ENCODE data around the gene SIN3B.
A peak's percentile ranks its signal among the peaks of the same experiment; 100 is the strongest.

The SIN3B gene

DNA sequence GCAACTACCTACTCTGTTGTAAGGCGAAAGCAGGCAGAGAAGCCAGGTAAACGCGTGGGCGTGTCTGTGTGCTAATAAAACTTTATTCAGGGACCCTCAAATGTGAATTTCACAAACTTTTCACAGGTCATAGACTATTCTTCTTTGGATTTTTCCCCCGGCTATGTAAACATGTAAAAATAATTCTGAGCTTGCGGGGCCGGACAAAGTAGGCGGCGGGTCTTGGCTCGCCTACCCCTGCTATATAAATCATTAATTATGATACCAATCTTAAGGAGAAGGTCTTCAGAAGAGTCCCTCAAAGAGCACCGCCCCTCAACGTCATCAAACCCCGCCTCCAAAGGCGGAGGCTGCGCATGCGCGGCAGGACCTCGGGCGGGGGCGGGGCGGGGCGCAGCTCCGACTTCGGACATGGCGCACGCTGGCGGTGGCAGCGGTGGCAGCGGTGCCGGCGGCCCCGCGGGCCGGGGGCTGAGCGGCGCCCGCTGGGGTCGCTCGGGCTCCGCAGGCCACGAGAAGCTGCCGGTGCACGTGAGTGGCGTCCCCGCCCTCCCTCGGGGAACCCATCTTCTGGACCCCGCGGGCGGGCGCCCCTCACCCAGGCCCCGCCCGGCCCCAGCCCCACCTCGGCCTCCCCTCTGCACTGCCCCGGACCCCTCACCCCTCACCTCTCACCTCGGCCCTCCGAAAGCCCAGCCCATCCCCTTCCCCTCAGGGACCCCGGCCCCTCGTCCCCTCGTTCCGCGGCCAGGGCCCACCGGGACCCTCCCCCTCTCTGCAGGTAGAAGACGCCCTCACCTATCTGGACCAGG is at the start of gene SIN3B:
SIN3B (plus strand) TSS at position 389 of the 812 bp plus-strand sequence; CDS start at position 412, 23 bp downstream.
- no peak for TF ChIP-seq CTCF (IDR thresholded peaks at IDR 0.05; ENCODE audit: control insufficient read depth, insufficient read depth, low read depth, low read length, missing control alignments)
- peak; percentile 31 for DNase-seq (ENCODE audit: low read depth)
- H3K4me3 ChIP-seq (ENCODE audit: control insufficient read depth, low read depth, low read length): peak within 1 kb of the TSS; percentile 89

DNA sequence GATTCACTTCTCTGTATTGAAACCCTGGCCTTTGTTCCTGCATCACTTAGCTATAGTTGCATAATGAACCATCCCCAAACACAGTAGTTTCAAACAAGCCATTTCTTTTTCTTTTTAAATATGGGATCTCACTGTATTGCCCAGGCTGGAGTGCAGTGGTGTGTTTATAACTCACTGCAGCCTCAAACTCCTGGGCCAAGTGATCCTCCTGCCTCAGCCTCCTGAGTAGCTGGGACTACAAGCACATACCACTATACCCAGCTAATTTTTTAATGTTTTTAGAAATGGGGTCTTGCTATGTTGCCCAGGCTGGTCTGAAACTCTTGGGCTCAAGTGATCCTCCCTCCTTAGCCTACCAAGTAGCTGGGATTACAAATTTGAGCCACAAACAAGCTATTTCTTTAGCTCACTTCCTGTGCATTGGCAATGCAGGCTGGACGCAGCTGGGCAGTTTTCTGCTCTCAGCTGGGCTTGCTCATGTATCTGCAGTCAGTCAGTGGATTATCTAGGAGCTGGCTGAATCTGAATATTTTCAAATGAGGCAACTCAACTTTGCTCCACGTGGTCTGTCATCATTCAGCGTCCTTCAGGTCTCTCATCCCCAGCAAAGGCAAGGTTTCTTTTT is 49.5 kb upstream of the SIN3B start:
- no peak for TF ChIP-seq CTCF (IDR thresholded peaks at IDR 0.05; ENCODE audit: control insufficient read depth, insufficient read depth, low read depth, low read length, missing control alignments)
- H3K4me3 ChIP-seq (ENCODE audit: control insufficient read depth, low read depth, low read length): no peak overlapping the region
- DNase-seq (ENCODE audit: low read depth): no peak

GRCh38 chr19:16782719-16783118 is 46.5 kb upstream of the SIN3B start:
- no peak overlapping the region for H3K4me3 ChIP-seq (ENCODE audit: control insufficient read depth, low read depth, low read length)
- no peak for DNase-seq (ENCODE audit: low read depth)
- TF ChIP-seq CTCF (IDR thresholded peaks at IDR 0.05; ENCODE audit: control insufficient read depth, insufficient read depth, low read depth, low read length, missing control alignments): no peak

- DNase-seq (ENCODE audit: low read depth): no peak
- no peak for TF ChIP-seq CTCF (IDR thresholded peaks at IDR 0.05; ENCODE audit: control insufficient read depth, insufficient read depth, low read depth, low read length, missing control alignments)
- no peak overlapping the region for H3K4me3 ChIP-seq (ENCODE audit: control insufficient read depth, low read depth, low read length)
These were observed 40.7 kb upstream of the SIN3B start for GRCh38 chr19:16788479-16788878.

DNA sequence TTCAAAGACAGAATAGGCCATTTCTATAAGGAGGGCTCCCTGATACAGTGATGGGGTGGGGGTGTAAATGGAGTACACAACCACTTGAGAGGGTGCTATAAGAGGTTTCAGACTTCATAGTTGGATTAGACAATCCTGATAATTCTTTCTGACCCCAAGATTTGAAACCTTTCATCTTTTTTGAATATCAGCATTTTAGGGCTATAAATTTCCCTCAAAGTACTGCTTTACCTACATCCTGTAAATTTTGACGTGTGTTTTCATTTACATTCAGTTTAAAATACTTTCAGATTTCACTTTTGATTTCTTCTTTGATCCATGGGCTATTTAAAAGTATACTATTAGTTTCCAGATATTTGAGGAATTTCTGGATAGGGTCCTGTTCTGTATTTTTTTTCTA is 40.0 kb upstream of the SIN3B start:
- no peak for DNase-seq (ENCODE audit: low read depth)
- TF ChIP-seq CTCF (IDR thresholded peaks at IDR 0.05; ENCODE audit: control insufficient read depth, insufficient read depth, low read depth, low read length, missing control alignments): no peak
- H3K4me3 ChIP-seq (ENCODE audit: control insufficient read depth, low read depth, low read length): no peak overlapping the region

GRCh38 chr19:16790051-16790450 is 39.1 kb upstream of the SIN3B start:
- no peak for DNase-seq (ENCODE audit: low read depth)
- no peak for TF ChIP-seq CTCF (IDR thresholded peaks at IDR 0.05; ENCODE audit: control insufficient read depth, insufficient read depth, low read depth, low read length, missing control alignments)

More at GRCh38 chr19:16790051-16790450, 39.1 kb upstream of the SIN3B start:
- H3K4me3 ChIP-seq (ENCODE audit: control insufficient read depth, low read depth, low read length): no peak overlapping the region

Measured in AG09309 (cell line).